Renal cortical epithelial cell (primary cell): ENCODE measurements around the gene PLXNA4. TPM values are rescaled to one million over a fixed set of nuclear protein-coding genes. Genes with fewer than 3 reads are reported as not detected.

Experiments used
- DNase-seq: peaks from one replicate; pipeline ENCODE4 v3.0.0-alpha.2; 2011; ENCODE audit warnings: low read depth
- total RNA-seq: library from RNA; depleted of rRNA; stranded (reverse); fragments of >200 nt; gene quantifications from 2 replicates; pipeline ENCODE4 v1.2.3, GENCODE V29; 2014

PLXNA4 gene
- total RNA-seq, 1 donor from 2014 or later = 0.05 TPM

- no peak for DNase-seq
Observed at GRCh38 chr7:132504071-132504470, 72.2 kb downstream of the PLXNA4 start.

- no peak for DNase-seq
Observed at GRCh38 chr7:132503415-132503814, 72.9 kb downstream of the PLXNA4 start.

- DNase-seq = no peak
Observed at GRCh38 chr7:132501956-132502355, 74.3 kb downstream of the PLXNA4 start.

- DNase-seq = no peak
Observed at GRCh38 chr7:132500727-132501440, 75.4 kb downstream of the PLXNA4 start.

- DNase-seq = no peak
Observed at GRCh38 chr7:132499487-132499886, 76.8 kb downstream of the PLXNA4 start.

- DNase-seq = no peak
Observed at GRCh38 chr7:132499065-132499464, 77.2 kb downstream of the PLXNA4 start.

GRCh38 chr7:132498319-132498718 is 78.0 kb downstream of the PLXNA4 start:
- no peak for DNase-seq

- no peak for DNase-seq
Observed at GRCh38 chr7:132497098-132497497, 79.2 kb downstream of the PLXNA4 start.

GRCh38 chr7:132495936-132496335 is 80.3 kb downstream of the PLXNA4 start:
- DNase-seq = no peak

- DNase-seq = no peak
Observed at GRCh38 chr7:132494474-132494873, 81.8 kb downstream of the PLXNA4 start.

GRCh38 chr7:132492823-132493445 is 83.3 kb downstream of the PLXNA4 start:
- DNase-seq = no peak

GRCh38 chr7:132491391-132491945 is 84.8 kb downstream of the PLXNA4 start:
- no peak for DNase-seq

GRCh38 chr7:132490474-132490873 is 85.8 kb downstream of the PLXNA4 start:
- no peak for DNase-seq

- no peak for DNase-seq
Observed at GRCh38 chr7:132489776-132490237, 86.5 kb downstream of the PLXNA4 start.

GRCh38 chr7:132488634-132489302 is 87.5 kb downstream of the PLXNA4 start:
- no peak for DNase-seq

GRCh38 chr7:132486274-132486610 is 90.0 kb downstream of the PLXNA4 start:
- DNase-seq = no peak

- DNase-seq = no peak
Observed at GRCh38 chr7:132485600-132486273, 90.5 kb downstream of the PLXNA4 start.

- DNase-seq = no peak
Observed at GRCh38 chr7:132485136-132485535, 91.1 kb downstream of the PLXNA4 start.

- DNase-seq = no peak
Observed at GRCh38 chr7:132482866-132483265, 93.4 kb downstream of the PLXNA4 start.

GRCh38 chr7:132480534-132480933 is 95.7 kb downstream of the PLXNA4 start:
- DNase-seq = no peak

- DNase-seq = no peak
Observed at GRCh38 chr7:132476541-132476940, 99.7 kb downstream of the PLXNA4 start.

GRCh38 chr7:132475669-132476116 is 100.6 kb downstream of the PLXNA4 start:
- no peak for DNase-seq
